Chondrocyte (in vitro differentiated cells): Measurements from ENCODE around the gene SPRR4. TPM values are rescaled to one million over a fixed set of nuclear protein-coding genes. Genes with fewer than 3 reads are reported as not detected.

Experiments
- DNase-seq: peaks from one replicate; pipeline ENCODE4 v3.0.0; 2021; ENCODE audit warnings: mixed read lengths, low spot score
- H3K27ac Mint-ChIP-seq: one replicate; pipeline ENCODE4 v1.8.0; 2021; ENCODE audit warnings: mild to moderate bottlenecking, moderate library complexity, mixed read lengths; ENCODE audit not compliant: unreplicated experiment
- H3K27me3 Mint-ChIP-seq: 2 replicates; pipeline ENCODE4 v1.8.0; 2021; ENCODE audit warnings: low read depth, mixed read lengths
- H3K36me3 Mint-ChIP-seq: 2 replicates; pipeline ENCODE4 v1.8.0; 2021; ENCODE audit warnings: low read depth, mixed read lengths
- H3K4me1 Mint-ChIP-seq: 2 replicates; pipeline ENCODE4 v1.8.0; 2021; ENCODE audit warnings: low read depth, mild to moderate bottlenecking, mixed read lengths
- H3K4me3 Mint-ChIP-seq: one replicate; pipeline ENCODE4 v1.8.0; 2021; ENCODE audit warnings: mild to moderate bottlenecking, moderate library complexity, mixed read lengths; ENCODE audit not compliant: unreplicated experiment
- H3K9me3 Mint-ChIP-seq: 2 replicates; pipeline ENCODE4 v1.8.0; 2021; ENCODE audit warnings: low read depth, mixed read lengths
- CTCF ChIP-seq: fragments of 200-600 bp; sonication (generic); IDR thresholded peaks from 2 replicates; pipeline ENCODE4 v1.5.0; 2021; ENCODE audit warnings: antibody characterized with exemption, mild to moderate bottlenecking, moderate library complexity
- total RNA-seq: library from RNA; stranded (reverse); gene quantifications from 3 replicates; pipeline ENCODE4 v1.2.1, GENCODE V29; 2021

SPRR4 gene
- total RNA-seq, 1 donor from 2014 or later, result not detected

GRCh38 chr1:152964536-152964935 lies 5.9 kb upstream of the SPRR4 start:
- Mint-ChIP-seq H3K27me3 (no peaks in the 10 kb centered on the region), H3K4me3 (no peak overlapping the region), H3K27ac (no peak overlapping the region), H3K4me1 (no peaks in the 10 kb centered on the region), H3K36me3 (no peaks in the 10 kb centered on the region), H3K9me3 (no peaks in the 10 kb centered on the region)
- DNase-seq, result no peak
- TF ChIP-seq CTCF, result no peak

GRCh38 chr1:152965853-152966252 lies 4.6 kb upstream of the SPRR4 start:
- Mint-ChIP-seq H3K4me3 (no peak overlapping the region), H3K4me1 (no peaks in the 10 kb centered on the region), H3K36me3 (no peaks in the 10 kb centered on the region), H3K9me3 (no peaks in the 10 kb centered on the region), H3K27ac (no peak overlapping the region), H3K27me3 (no peaks in the 10 kb centered on the region)
- no peak for DNase-seq
- no peak for TF ChIP-seq CTCF

GRCh38 chr1:152967201-152967600 lies 3.2 kb upstream of the SPRR4 start:
- H3K36me3 Mint-ChIP-seq, result no peaks in the 10 kb centered on the region
- H3K4me3 Mint-ChIP-seq, result no peak overlapping the region
- no peaks in the 10 kb centered on the region for H3K4me1 Mint-ChIP-seq
- no peak for DNase-seq
- H3K9me3 Mint-ChIP-seq, result no peaks in the 10 kb centered on the region
- no peak overlapping the region for H3K27ac Mint-ChIP-seq
- H3K27me3 Mint-ChIP-seq, result peaks cover 2% of the 10 kb centered on the region
- TF ChIP-seq CTCF, result no peak

- H3K4me3 Mint-ChIP-seq, result no peak overlapping the region
- H3K27ac Mint-ChIP-seq, result no peak overlapping the region
- H3K4me1 Mint-ChIP-seq, result no peaks in the 10 kb centered on the region
Measured at GRCh38 chr1:152968248-152968647, 2.2 kb upstream of the SPRR4 start.

GRCh38 chr1:152969036-152969435 lies 1.4 kb upstream of the SPRR4 start:
- DNase-seq, result no peak
- H3K4me1 Mint-ChIP-seq, result no peaks in the 10 kb centered on the region
- peaks cover 2% of the 10 kb centered on the region for H3K27me3 Mint-ChIP-seq
- H3K4me3 Mint-ChIP-seq, result no peak overlapping the region
- H3K27ac Mint-ChIP-seq, result no peak overlapping the region
- no peaks in the 10 kb centered on the region for H3K9me3 Mint-ChIP-seq
- TF ChIP-seq CTCF, result no peak
- no peaks in the 10 kb centered on the region for H3K36me3 Mint-ChIP-seq

More at GRCh38 chr1:152968248-152968647, 2.2 kb upstream of the SPRR4 start:
- no peak for TF ChIP-seq CTCF
- no peaks in the 10 kb centered on the region for H3K9me3 Mint-ChIP-seq
- DNase-seq, result no peak
- H3K36me3 Mint-ChIP-seq, result no peaks in the 10 kb centered on the region
- peaks cover 2% of the 10 kb centered on the region for H3K27me3 Mint-ChIP-seq
